HepG2 (cell line): Measurements from ENCODE around the gene KTN1. TPM values are rescaled to one million over a fixed set of nuclear protein-coding genes. Genes with fewer than 3 reads are reported as not detected.
A peak's percentile ranks its signal among the peaks of the same experiment; 100 is the strongest.

Experiments
- CBX2 ChIP-seq, 2 experiments: fragments of 200-600 bp in 1 of 2; sonication (generic); formaldehyde crosslinking in 1 of 2; IDR thresholded peaks; 2 replicates each; pipeline versions ENCODE4 v1.7.0 to v1.8.1; 2018 to 2022; ENCODE audit warnings: low read depth in 2 of 2, low read length in 1 of 2, mild to moderate bottlenecking in 1 of 2, missing genetic modification reagents in 1 of 2
- FOXK1 ChIP-seq: sonication (generic); formaldehyde crosslinking; IDR thresholded peaks from 2 replicates; pipeline ENCODE4 v1.4.0; 2020; ENCODE audit warnings: low read depth, missing genetic modification reagents, borderline replicate concordance
- GTF3A ChIP-seq: sonication (generic); formaldehyde crosslinking; conservative IDR thresholded peaks from 2 replicates; pipeline ENCODE4 v1.4.0; 2020; ENCODE audit warnings: mild to moderate bottlenecking, missing genetic modification reagents
- IKZF5 ChIP-seq: IDR thresholded peaks from 2 replicates; pipeline ENCODE4 v1.6.1; 2018; ENCODE audit warnings: missing genetic modification reagents, mild to moderate bottlenecking, missing compliant biosample characterization
- KLF9 ChIP-seq: IDR thresholded peaks from 2 replicates; pipeline ENCODE4 v1.6.1; 2016; ENCODE audit warnings: low read depth
- PCBP1 ChIP-seq: fragments of 200-400 bp; formaldehyde crosslinking; IDR thresholded peaks from 2 replicates; pipeline ENCODE4 v1.6.1; 2017; ENCODE audit warnings: mild to moderate bottlenecking, low read depth, low read length, borderline replicate concordance
- POLR2G ChIP-seq: fragments of 200-400 bp; formaldehyde crosslinking; IDR thresholded peaks from 2 replicates; pipeline ENCODE4 v1.6.1; 2018; ENCODE audit warnings: mild to moderate bottlenecking, low read depth, low read length, moderate library complexity
- RBM22 ChIP-seq: fragments of 200-400 bp; formaldehyde crosslinking; optimal IDR thresholded peaks from 2 replicates; pipeline ENCODE3; 2017; ENCODE audit warnings: mild to moderate bottlenecking, low read length, moderate library complexity
- SIX1 ChIP-seq: sonication (generic); formaldehyde crosslinking; IDR thresholded peaks from 2 replicates; pipeline ENCODE4 v1.4.0; 2020; ENCODE audit warnings: missing genetic modification reagents, borderline replicate concordance
- STAG1 ChIP-seq: sonication (generic); formaldehyde crosslinking; IDR thresholded peaks from 2 replicates; pipeline ENCODE4 v1.4.0; 2020; ENCODE audit warnings: missing genetic modification reagents
- XRCC5 ChIP-seq: fragments of 200-400 bp; formaldehyde crosslinking; optimal IDR thresholded peaks from 2 replicates; pipeline ENCODE3; 2017; ENCODE audit warnings: mild to moderate bottlenecking, low read length
- YEATS4 ChIP-seq: sonication (generic); formaldehyde crosslinking; IDR thresholded peaks from 2 replicates; pipeline ENCODE4 v1.4.0; 2020; ENCODE audit warnings: missing genetic modification reagents, borderline replicate concordance
- ZBTB14 ChIP-seq: sonication (generic); formaldehyde crosslinking; IDR thresholded peaks from 2 replicates; pipeline ENCODE4 v1.4.0; 2020; ENCODE audit warnings: missing genetic modification reagents
- ZFAT ChIP-seq: sonication (generic); formaldehyde crosslinking; conservative IDR thresholded peaks from 2 replicates; pipeline ENCODE4 v1.8.1; 2023; ENCODE audit warnings: missing genetic modification reagents, inconsistent platforms
- ZMYM4 ChIP-seq: sonication (generic); formaldehyde crosslinking; IDR thresholded peaks from 2 replicates; pipeline ENCODE4 v1.8.1; 2023; ENCODE audit warnings: mild to moderate bottlenecking, missing genetic modification reagents
- ZNF281 ChIP-seq: sonication (generic); formaldehyde crosslinking; IDR thresholded peaks from 2 replicates; pipeline ENCODE4 v1.4.0; 2020; ENCODE audit warnings: missing genetic modification reagents, borderline replicate concordance
- ZNF609 ChIP-seq: sonication (generic); formaldehyde crosslinking; IDR thresholded peaks from 2 replicates; pipeline ENCODE4 v1.4.0; 2020; ENCODE audit warnings: mild to moderate bottlenecking, missing genetic modification reagents, borderline replicate concordance
- ZSCAN29 ChIP-seq: sonication (generic); formaldehyde crosslinking; conservative IDR thresholded peaks from 2 replicates; pipeline ENCODE4 v1.4.0; 2020; ENCODE audit warnings: mild to moderate bottlenecking, missing genetic modification reagents
- polyA plus RNA-seq, 8 experiments: library from polyadenylated mRNA; depleted of rRNA in 3 of 8; stranded (reverse) in 7 of 8; unstranded in 1 of 8; fragments of >200 nt; fragmentation: Illumina TruSeq in 4 of 8; extraction: Trizol in 4 of 8; gene quantifications; 2 replicates each; pipeline versions ENCODE4 v1.2.1 to v1.2.3, GENCODE V29; 2011 to 2016; ENCODE audit warnings: low read depth in 4 of 8, missing spikeins in 1 of 8, mixed read lengths in 1 of 8; ENCODE audit not compliant: insufficient read depth in 1 of 8
- total RNA-seq, 5 experiments: library from RNA; depleted of rRNA; stranded (reverse); fragments of >200 nt; fragmentation: Illumina TruSeq; extraction: Trizol; gene quantifications; 2 replicates each; pipeline ENCODE4 v1.2.3, GENCODE V29; 2016; ENCODE audit warnings: low read depth in 1 of 5

KTN1 gene
- total and polyA plus RNA-seq, 2 of the 13 experiments (the other 11 are each of a cell fraction or from before 2014, with no cell fraction given), result 60.6 to 169 TPM

GRCh38 chr14:55579724-55580469, at the start of gene KTN1 (continued):
- no peak for TF ChIP-seq ZNF281
- TF ChIP-seq ZSCAN29, result no peak
- 0 out of 2 replicates have a peak, but pooled peaks have one; percentile 4 for TF ChIP-seq STAG1 (CRISPR knock-in tag)
- TF ChIP-seq YEATS4, result peak; percentile 83
- TF ChIP-seq ZFAT (CRISPR knock-in tag), result 0 out of 2 replicates have a peak, but pooled peaks have one; percentile 44
- TF ChIP-seq ZBTB14 (CRISPR knock-in tag), result peak; percentile 28; the same call in 1 of the 2 replicates
- TF ChIP-seq ZNF609 (CRISPR knock-in tag), result no peak
- TF ChIP-seq FOXK1 (CRISPR knock-in tag), result no peak
- no peak for TF ChIP-seq GTF3A (CRISPR knock-in tag)
- peak; percentile 75 for TF ChIP-seq POLR2G
- no peak for TF ChIP-seq CBX2 (IDR thresholded peaks at IDR 0.05; ENCODE audit: low read depth, low read length)
- no peak for TF ChIP-seq CBX2 (CRISPR knock-in tag; IDR thresholded peaks at IDR 0.05; ENCODE audit: low read depth)
- peak; percentile 47; the same call in 1 of the 2 replicates for TF ChIP-seq IKZF5 (CRISPR knock-in tag)
- no peak; the same call in none of the 2 replicates for TF ChIP-seq ZMYM4 (CRISPR knock-in tag)
- TF ChIP-seq RBM22, result no peak
- no peak for TF ChIP-seq SIX1 (CRISPR knock-in tag)
- no peak for TF ChIP-seq PCBP1
- no peak for TF ChIP-seq KLF9 (CRISPR knock-in tag)
- no peak for TF ChIP-seq XRCC5
